ENCODE results near the gene PITPNM1.
A peak's percentile ranks its signal among the peaks of the same experiment; 100 is the strongest.
"Not testable (repeated sequence)": the region's sequence is repeated elsewhere in the genome, so short reads cannot be mapped to it uniquely, and the experiment has no call there.

The PITPNM1 gene

GRCh38 chr11:67504950-67505581, at the start of gene PITPNM1:
PITPNM1 (minus strand) TSS chr11:67505363; CDS start chr11:67504180, 1,183 bp downstream.
- DNase-seq (ENCODE audit: low read depth, low spot score) = peak; percentile 36
- peaks cover 34% of the 10 kb centered on the region for H3K4me1 ChIP-seq (ENCODE audit: insufficient read depth, insufficient read length)
- TF ChIP-seq SUZ12 (IDR thresholded peaks at IDR 0.05; ENCODE audit: extremely low read depth, insufficient read depth, insufficient read length) = no peak
- no peak for TF ChIP-seq YY1 (IDR thresholded peaks at IDR 0.05; ENCODE audit: insufficient read depth, insufficient read length)
- no peak for TF ChIP-seq ZNF274 (IDR thresholded peaks at IDR 0.05; ENCODE audit: low read depth, low read length)
- no peaks in the 10 kb centered on the region for H3K9me3 ChIP-seq (ENCODE audit: insufficient read depth, low read length)
- peak within 1 kb of the TSS; percentile 97 for H3K9ac ChIP-seq (ENCODE audit: insufficient read length, low read depth)
- peaks cover 8% of the 10 kb centered on the region for H3K27me3 ChIP-seq (ENCODE audit: insufficient read depth, insufficient read length)
- H3K4me3 ChIP-seq (ENCODE audit: insufficient read length, low read depth) = peak within 1 kb of the TSS; percentile 98
- peaks cover 45% of the 10 kb centered on the region for H3K36me3 ChIP-seq (ENCODE audit: insufficient read depth, insufficient read length, low read length)

DNA sequence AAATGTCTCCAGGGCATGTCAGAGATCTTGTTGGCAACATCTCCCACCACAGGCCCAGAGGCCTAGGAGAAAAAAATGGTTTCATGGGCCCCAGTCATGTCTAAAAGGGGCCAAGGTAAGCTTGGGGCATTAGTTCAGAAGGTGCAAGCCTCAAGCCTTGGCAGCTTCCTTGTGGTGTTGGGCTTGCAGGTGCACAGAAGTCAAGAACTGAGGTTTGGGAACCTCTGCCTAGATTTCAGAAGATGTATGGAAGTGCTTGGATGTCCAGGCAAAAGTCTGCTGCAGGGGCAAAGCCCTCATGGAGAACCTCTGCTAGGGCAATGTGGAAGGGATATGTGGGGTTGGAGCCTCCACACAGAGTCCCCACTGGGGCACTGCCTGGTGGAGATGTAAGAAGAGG, 46.5 kb upstream of the PITPNM1 start:
- not testable (repeated sequence) for H3K9ac ChIP-seq (ENCODE audit: insufficient read length, low read depth); DNase-seq (ENCODE audit: low read depth, low spot score); H3K4me1 ChIP-seq (ENCODE audit: insufficient read depth, insufficient read length); H3K4me3 ChIP-seq (ENCODE audit: insufficient read length, low read depth); H3K36me3 ChIP-seq (ENCODE audit: insufficient read depth, insufficient read length, low read length); H3K27me3 ChIP-seq (ENCODE audit: insufficient read depth, insufficient read length)
- peaks cover 26% of the 10 kb centered on the region for H3K9me3 ChIP-seq (ENCODE audit: insufficient read depth, low read length)

GRCh38 chr11:67551127-67551526, 46.0 kb upstream of the PITPNM1 start:
- H3K9me3 ChIP-seq (ENCODE audit: insufficient read depth, low read length) = peaks cover 26% of the 10 kb centered on the region
- no peak for DNase-seq (ENCODE audit: low read depth, low spot score)
- H3K27me3 ChIP-seq (ENCODE audit: insufficient read depth, insufficient read length) = no peaks in the 10 kb centered on the region
- H3K36me3 ChIP-seq (ENCODE audit: insufficient read depth, insufficient read length, low read length) = no peaks in the 10 kb centered on the region
- H3K4me1 ChIP-seq (ENCODE audit: insufficient read depth, insufficient read length) = no peaks in the 10 kb centered on the region
- TF ChIP-seq SUZ12 (IDR thresholded peaks at IDR 0.05; ENCODE audit: extremely low read depth, insufficient read depth, insufficient read length) = no peak
- no peak for TF ChIP-seq YY1 (IDR thresholded peaks at IDR 0.05; ENCODE audit: insufficient read depth, insufficient read length)
- TF ChIP-seq ZNF274 (IDR thresholded peaks at IDR 0.05; ENCODE audit: low read depth, low read length) = no peak
- H3K9ac ChIP-seq (ENCODE audit: insufficient read length, low read depth) = no peak overlapping the region
- no peak overlapping the region for H3K4me3 ChIP-seq (ENCODE audit: insufficient read length, low read depth)

- H3K36me3 ChIP-seq (ENCODE audit: insufficient read depth, insufficient read length, low read length) = no peaks in the 10 kb centered on the region
- H3K27me3 ChIP-seq (ENCODE audit: insufficient read depth, insufficient read length) = no peaks in the 10 kb centered on the region
- H3K9me3 ChIP-seq (ENCODE audit: insufficient read depth, low read length) = peaks cover 26% of the 10 kb centered on the region
- H3K4me1 ChIP-seq (ENCODE audit: insufficient read depth, insufficient read length) = no peaks in the 10 kb centered on the region
- no peak overlapping the region for H3K4me3 ChIP-seq (ENCODE audit: insufficient read length, low read depth)
- no peak for TF ChIP-seq SUZ12 (IDR thresholded peaks at IDR 0.05; ENCODE audit: extremely low read depth, insufficient read depth, insufficient read length)
- DNase-seq (ENCODE audit: low read depth, low spot score) = no peak
- no peak overlapping the region for H3K9ac ChIP-seq (ENCODE audit: insufficient read length, low read depth)
Observed at GRCh38 chr11:67548555-67549110, 43.5 kb upstream of the PITPNM1 start.

DNA sequence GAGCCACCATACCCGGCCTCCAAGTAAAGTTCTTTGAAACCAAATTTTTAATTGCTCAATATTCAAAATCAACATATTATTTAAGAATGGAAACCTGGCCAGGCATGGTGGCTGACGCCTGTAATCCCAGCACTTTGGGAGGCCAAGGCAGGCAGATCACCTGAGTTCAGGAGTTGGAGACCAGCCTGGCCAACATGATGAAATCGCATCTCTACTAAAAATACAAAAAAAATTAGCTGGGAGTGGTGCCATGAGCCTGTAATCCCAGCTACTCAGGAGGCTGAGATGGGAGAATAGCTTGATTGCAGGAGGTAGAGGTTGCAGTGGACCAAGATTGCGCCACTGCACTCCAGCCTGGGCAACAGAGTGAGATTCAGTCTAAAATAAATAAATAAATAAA, 42.9 kb upstream of the PITPNM1 start:
- not testable (repeated sequence) for H3K4me1 ChIP-seq (ENCODE audit: insufficient read depth, insufficient read length); H3K36me3 ChIP-seq (ENCODE audit: insufficient read depth, insufficient read length, low read length); H3K27me3 ChIP-seq (ENCODE audit: insufficient read depth, insufficient read length); H3K9ac ChIP-seq (ENCODE audit: insufficient read length, low read depth); DNase-seq (ENCODE audit: low read depth, low spot score); H3K4me3 ChIP-seq (ENCODE audit: insufficient read length, low read depth)
- peaks cover 25% of the 10 kb centered on the region for H3K9me3 ChIP-seq (ENCODE audit: insufficient read depth, low read length)

DNA sequence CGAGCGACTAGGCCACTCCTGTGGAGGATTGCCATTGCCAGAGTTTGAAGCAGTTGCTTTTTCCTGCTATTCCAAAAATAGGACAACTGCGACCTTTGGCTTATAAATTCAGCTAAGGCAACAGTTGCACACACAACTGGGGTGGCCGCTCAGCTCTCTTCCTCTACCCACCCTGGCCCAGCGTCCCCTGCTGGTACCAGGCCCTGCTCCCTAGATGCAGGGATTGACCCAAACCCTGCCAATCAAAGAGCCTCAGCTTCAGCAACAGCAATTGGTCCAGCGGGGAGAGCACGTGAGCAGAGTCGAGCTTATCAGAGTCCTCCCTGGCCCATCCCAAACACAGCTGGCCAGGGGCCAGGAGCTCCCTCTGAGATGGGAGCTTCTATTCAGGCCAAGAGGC, 40.1 kb upstream of the PITPNM1 start:
- no peak for DNase-seq (ENCODE audit: low read depth, low spot score)
- Histone ChIP-seq H3K27me3 (ENCODE audit: insufficient read depth, insufficient read length) (no peaks in the 10 kb centered on the region), H3K4me1 (ENCODE audit: insufficient read depth, insufficient read length) (peaks cover 9% of the 10 kb centered on the region), H3K4me3 (ENCODE audit: insufficient read length, low read depth) (no peak overlapping the region), H3K9me3 (ENCODE audit: insufficient read depth, low read length) (no peaks in the 10 kb centered on the region), H3K9ac (ENCODE audit: insufficient read length, low read depth) (no peak overlapping the region), H3K36me3 (ENCODE audit: insufficient read depth, insufficient read length, low read length) (no peaks in the 10 kb centered on the region)
- TF ChIP-seq ZNF274 (IDR thresholded peaks at IDR 0.05; ENCODE audit: low read depth, low read length) (no peak), SUZ12 (IDR thresholded peaks at IDR 0.05; ENCODE audit: extremely low read depth, insufficient read depth, insufficient read length) (no peak), YY1 (IDR thresholded peaks at IDR 0.05; ENCODE audit: insufficient read depth, insufficient read length) (no peak)

DNA sequence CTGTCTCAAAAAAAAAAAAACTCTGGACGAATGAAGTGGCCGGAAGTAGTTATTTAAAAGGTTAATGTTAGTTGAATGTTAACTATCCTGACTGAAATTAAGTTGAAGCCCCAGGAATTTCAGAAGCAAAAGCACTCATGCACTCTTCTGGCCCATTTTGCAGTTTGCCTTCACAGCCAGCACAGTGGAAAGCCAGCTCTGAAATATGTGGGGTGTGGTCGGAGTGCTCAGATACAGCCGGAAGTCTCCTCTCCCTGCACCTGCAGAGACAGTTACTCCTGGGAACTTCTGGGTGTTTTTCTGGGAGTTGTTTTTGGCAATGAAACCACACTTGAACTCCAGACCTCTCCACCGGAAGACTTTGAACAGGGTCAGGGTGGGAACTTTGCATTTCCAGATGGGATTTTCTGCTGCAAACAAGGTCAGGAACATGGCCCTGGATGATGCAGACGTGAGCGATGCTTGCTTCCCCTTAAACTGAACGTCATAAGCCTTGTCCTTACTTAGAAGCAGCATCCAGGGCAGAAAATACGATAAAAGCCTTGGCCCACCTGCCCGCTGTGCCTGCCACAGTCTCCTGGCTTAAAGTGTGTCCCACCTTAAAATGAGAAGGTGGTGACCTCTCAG, 39.6 kb upstream of the PITPNM1 start:
- Histone ChIP-seq H3K4me3 (ENCODE audit: insufficient read length, low read depth) (no peak overlapping the region), H3K9me3 (ENCODE audit: insufficient read depth, low read length) (no peaks in the 10 kb centered on the region; the same call in 1 of the 2 replicates), H3K9ac (ENCODE audit: insufficient read length, low read depth) (no peak overlapping the region), H3K36me3 (ENCODE audit: insufficient read depth, insufficient read length, low read length) (no peaks in the 10 kb centered on the region), H3K4me1 (ENCODE audit: insufficient read depth, insufficient read length) (peaks cover 9% of the 10 kb centered on the region), H3K27me3 (ENCODE audit: insufficient read depth, insufficient read length) (no peaks in the 10 kb centered on the region)
- DNase-seq (ENCODE audit: low read depth, low spot score) = no peak
- no peak for TF ChIP-seq YY1 (IDR thresholded peaks at IDR 0.05; ENCODE audit: insufficient read depth, insufficient read length)
- TF ChIP-seq ZNF274 (IDR thresholded peaks at IDR 0.05; ENCODE audit: low read depth, low read length) = no peak
- no peak for TF ChIP-seq SUZ12 (IDR thresholded peaks at IDR 0.05; ENCODE audit: extremely low read depth, insufficient read depth, insufficient read length)

Data from NT2/D1 (cell line).